ENCODE data around the gene KLF16. TPM values are rescaled to one million over a fixed set of nuclear protein-coding genes. Genes with fewer than 3 reads are reported as not detected.

The KLF16 gene
- total and polyA plus RNA-seq, 10 of the 15 experiments (the other 5 are each of a cell fraction or from before 2014, with no cell fraction given) = 0.03 to 41.2 (median 2.6) TPM

DNA sequence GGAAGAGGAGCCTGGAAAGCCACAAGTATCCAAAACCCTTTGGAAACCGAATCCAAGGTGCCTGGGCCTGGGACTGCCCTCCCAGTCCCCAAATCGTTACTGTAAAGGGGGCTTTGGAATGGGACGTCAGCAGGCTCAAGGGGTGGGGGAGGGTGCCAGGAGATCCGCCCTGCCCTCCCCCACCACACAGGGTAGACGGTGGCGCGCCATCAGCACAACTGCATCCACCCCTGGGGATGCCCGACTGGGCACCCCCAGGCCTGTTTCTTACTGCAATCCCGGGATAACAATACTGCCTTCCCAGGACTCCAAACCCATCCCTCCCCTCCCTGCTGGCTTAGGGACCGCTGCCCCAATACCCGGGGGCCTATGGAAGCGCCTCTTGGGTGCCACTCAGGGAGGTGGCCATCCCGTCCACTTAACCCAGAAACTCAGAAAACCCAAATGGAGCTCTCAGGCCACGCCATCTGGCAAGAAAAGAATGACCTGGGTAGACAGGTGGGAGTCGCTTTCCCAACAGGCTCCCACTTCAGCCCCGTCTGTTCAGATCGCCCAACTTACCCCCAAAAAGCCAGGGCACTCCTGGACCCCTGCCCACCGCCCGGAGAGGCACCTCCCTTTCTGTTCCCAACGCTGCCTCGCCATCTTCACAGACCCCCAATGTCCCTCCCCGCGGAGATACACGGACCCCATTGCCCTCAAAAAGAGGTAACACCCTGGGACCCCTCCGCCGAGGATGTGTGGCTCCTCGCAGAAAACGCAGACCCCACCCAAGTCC is 2.4 kb downstream of the KLF16 start:
- 38% methylated on average over 28 of the region's 28 CpGs for WGBS (ENCODE audit: insufficient coverage, insufficient replicate concordance, low lambda C conversion rate, missing lambda C conversion rate)
- Histone ChIP-seq H3K27ac (ENCODE audit: control insufficient read depth, insufficient read depth) (no peak overlapping the region), H4K20me1 (ENCODE audit: control insufficient read depth, insufficient read depth) (peaks cover 7% of the 10 kb centered on the region; the same call in 1 of the 2 replicates), H3K4me2 (ENCODE audit: control insufficient read depth, insufficient read depth) (peak overlapping the region; percentile 72), H2AFZ (ENCODE audit: control insufficient read depth, low read depth, low read length) (no peak overlapping the region), H3K36me3 (ENCODE audit: control insufficient read depth in 2 of 2, insufficient read depth in 2 of 2, low read length in 1 of 2) (peaks cover 0 to under 1% of the 10 kb centered on the region in 2 experiments; a peak in 1 of 4 replicates), H3K9ac (ENCODE audit: control insufficient read depth, insufficient read depth, low read length) (peak overlapping the region; percentile 56), H3K9me3 (replicated peaks; ENCODE audit: control insufficient read depth, insufficient read depth, low read length) (no peaks in the 10 kb centered on the region), H3K79me2 (ENCODE audit: control insufficient read depth, insufficient read depth, low read length) (peaks cover 69% of the 10 kb centered on the region), H3K4me3 (peak overlapping the region; percentile 94), H3K4me1 (ENCODE audit: control insufficient read depth, insufficient read depth, low read length) (peaks cover 11% of the 10 kb centered on the region), H3K27me3 (replicated peaks in 1 of 2; ENCODE audit: control insufficient read depth in 2 of 2, insufficient read depth in 2 of 2, low read length in 1 of 2) (no peaks in the 10 kb centered on the region)
- FAIRE-seq (no peak), DNase-seq (ENCODE audit: low read depth, low spot score) (no peak), ATAC-seq (no peak)
- CTCF ChIA-PET = no interaction called here
- no TSS peak for BruUV-seq (replicated peaks)
- POLR2A ChIA-PET = interaction anchor here (0.6 to 1.2 kb wide), 2 partner anchors 15 to 171 kb away, joined by 3 read pairs; no protein-coding TSS in a partner anchor
- TF ChIP-seq MYC (IDR thresholded peaks at IDR 0.05; ENCODE audit: insufficient read depth, insufficient read length, insufficient replicate concordance, low read length, severe bottlenecking) (no peak), BRCA1 (IDR thresholded peaks at IDR 0.05; ENCODE audit: low read depth, low read length) (no peak), TCF3 (IDR thresholded peaks at IDR 0.05; ENCODE audit: borderline replicate concordance, insufficient read depth, low read depth, low read length) (no peak), ZZZ3 (IDR thresholded peaks at IDR 0.05; ENCODE audit: control insufficient read depth, insufficient read length, low read depth) (no peak), SIN3A (IDR thresholded peaks at IDR 0.05; ENCODE audit: low read depth, low read length) (no peak), KDM1A (IDR thresholded peaks at IDR 0.05; ENCODE audit: borderline replicate concordance) (no peak), NFIC (IDR thresholded peaks at IDR 0.05; ENCODE audit: low read depth, low read length) (no peak), IKZF2 (IDR thresholded peaks at IDR 0.05) (no peak), BCL11A (IDR thresholded peaks at IDR 0.05; ENCODE audit: low read depth, low read length) (no peak), ZBTB4 (CRISPR knock-in tag; IDR thresholded peaks at IDR 0.05) (no peak)
- TF ChIP-seq, protein P1, sequence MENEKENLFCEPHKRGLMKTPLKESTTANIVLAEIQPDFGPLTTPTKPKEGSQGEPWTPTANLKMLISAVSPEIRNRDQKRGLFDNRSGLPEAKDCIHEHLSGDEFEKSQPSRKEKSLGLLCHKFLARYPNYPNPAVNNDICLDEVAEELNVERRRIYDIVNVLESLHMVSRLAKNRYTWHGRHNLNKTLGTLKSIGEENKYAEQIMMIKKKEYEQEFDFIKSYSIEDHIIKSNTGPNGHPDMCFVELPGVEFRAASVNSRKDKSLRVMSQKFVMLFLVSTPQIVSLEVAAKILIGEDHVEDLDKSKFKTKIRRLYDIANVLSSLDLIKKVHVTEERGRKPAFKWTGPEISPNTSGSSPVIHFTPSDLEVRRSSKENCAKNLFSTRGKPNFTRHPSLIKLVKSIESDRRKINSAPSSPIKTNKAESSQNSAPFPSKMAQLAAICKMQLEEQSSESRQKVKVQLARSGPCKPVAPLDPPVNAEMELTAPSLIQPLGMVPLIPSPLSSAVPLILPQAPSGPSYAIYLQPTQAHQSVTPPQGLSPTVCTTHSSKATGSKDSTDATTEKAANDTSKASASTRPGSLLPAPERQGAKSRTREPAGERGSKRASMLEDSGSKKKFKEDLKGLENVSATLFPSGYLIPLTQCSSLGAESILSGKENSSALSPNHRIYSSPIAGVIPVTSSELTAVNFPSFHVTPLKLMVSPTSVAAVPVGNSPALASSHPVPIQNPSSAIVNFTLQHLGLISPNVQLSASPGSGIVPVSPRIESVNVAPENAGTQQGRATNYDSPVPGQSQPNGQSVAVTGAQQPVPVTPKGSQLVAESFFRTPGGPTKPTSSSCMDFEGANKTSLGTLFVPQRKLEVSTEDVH (IDR thresholded peaks at IDR 0.05; ENCODE audit: low read depth, partially characterized antibody) = no peak
- TF ChIP-seq, protein P2, sequence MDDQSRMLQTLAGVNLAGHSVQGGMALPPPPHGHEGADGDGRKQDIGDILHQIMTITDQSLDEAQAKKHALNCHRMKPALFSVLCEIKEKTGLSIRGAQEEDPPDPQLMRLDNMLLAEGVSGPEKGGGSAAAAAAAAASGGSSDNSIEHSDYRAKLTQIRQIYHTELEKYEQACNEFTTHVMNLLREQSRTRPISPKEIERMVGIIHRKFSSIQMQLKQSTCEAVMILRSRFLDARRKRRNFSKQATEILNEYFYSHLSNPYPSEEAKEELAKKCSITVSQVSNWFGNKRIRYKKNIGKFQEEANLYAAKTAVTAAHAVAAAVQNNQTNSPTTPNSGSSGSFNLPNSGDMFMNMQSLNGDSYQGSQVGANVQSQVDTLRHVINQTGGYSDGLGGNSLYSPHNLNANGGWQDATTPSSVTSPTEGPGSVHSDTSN (IDR thresholded peaks at IDR 0.05; ENCODE audit: insufficient replicate concordance, low read depth, low read length) = no peak
- in situ Hi-C loops (cut with MboI) = loop anchor here (25.0 kb wide), 1 partner anchor 1501 kb away; the partner anchor contains the start of gene NFIC
- SMC1A ChIA-PET (ENCODE audit: uncharacterized antibody, unreplicated experiment) = no interaction called here
- RAD21 ChIA-PET (ENCODE audit: unreplicated experiment) = no interaction called here
- intact Hi-C loops (cut with micrococcal nuclease; ENCODE audit: unreplicated experiment) = no loop called here
